Neural cell (in vitro differentiated cells): ENCODE results near the gene RILPL1. TPM values are rescaled to one million over a fixed set of nuclear protein-coding genes. Genes with fewer than 3 reads are reported as not detected.

Experiments
- H2AFZ ChIP-seq: fragments of 200-600, 300-800 bp; sonication (generic), shearing (Covaris generic); 2 replicates; pipeline ENCODE4 v1.6.0; 2014; ENCODE audit warnings: low read depth, mild to moderate bottlenecking, antibody characterized with exemption, low read length, moderate library complexity
- H3F3A ChIP-seq: fragments of 200-600 bp; shearing (Covaris generic); 2 replicates; pipeline ENCODE4 v1.6.1; 2016; ENCODE audit warnings: mild to moderate bottlenecking, moderate library complexity, mixed read lengths, antibody characterized with exemption, low read length; ENCODE audit not compliant: insufficient read depth, poor library complexity, severe bottlenecking
- H3K27ac ChIP-seq: fragments of 200-600, 300-800 bp; sonication (generic), shearing (Covaris generic); 2 replicates; pipeline ENCODE4 v1.5.1; 2014; ENCODE audit warnings: mild to moderate bottlenecking, low read length, moderate library complexity
- H3K27me3 ChIP-seq: fragments of 300-800, 200-600 bp; sonication (generic), shearing (Covaris generic); 2 replicates; pipeline ENCODE4 v1.6.0; 2014; ENCODE audit warnings: mild to moderate bottlenecking, low read depth, low read length, moderate library complexity; ENCODE audit not compliant: insufficient read depth
- H3K36me3 ChIP-seq: fragments of 300-800, 200-600 bp; sonication (generic), shearing (Covaris generic); 2 replicates; pipeline ENCODE4 v1.5.1; 2014; ENCODE audit warnings: mild to moderate bottlenecking, antibody characterized with exemption, low read length, moderate library complexity; ENCODE audit not compliant: insufficient read depth
- H3K4me2 ChIP-seq: fragments of 300-800, 200-600 bp; sonication (generic), shearing (Covaris generic); 2 replicates; pipeline ENCODE4 v1.6.0; 2014; ENCODE audit warnings: mild to moderate bottlenecking, low read length
- H3K4me3 ChIP-seq: fragments of 300-800, 200-600 bp; sonication (generic), shearing (Covaris generic); 2 replicates; pipeline ENCODE4 v1.5.1; 2014; ENCODE audit warnings: mild to moderate bottlenecking, low read length, moderate library complexity
- H3K79me2 ChIP-seq: fragments of 200-600 bp; shearing (Covaris generic); replicated peaks from 2 replicates; pipeline ENCODE4 v1.6.0; 2014; ENCODE audit warnings: mild to moderate bottlenecking, low read length, moderate library complexity; ENCODE audit not compliant: insufficient read depth
- H3K9ac ChIP-seq: fragments of 300-800, 200-600 bp; sonication (generic), shearing (Covaris generic); 2 replicates; pipeline ENCODE4 v1.6.1; 2016; ENCODE audit warnings: mild to moderate bottlenecking, low read length, mixed read lengths
- H3K9me2 ChIP-seq: fragments of 200-600 bp; shearing (Covaris generic); 2 replicates; pipeline ENCODE4 v1.6.1; 2016; ENCODE audit warnings: mild to moderate bottlenecking, low read length, mixed read lengths; ENCODE audit not compliant: insufficient read depth
- H3K9me3 ChIP-seq: fragments of 200-600, 300-800 bp; sonication (generic), shearing (Covaris generic); 2 replicates; pipeline ENCODE4 v1.6.1; 2016; ENCODE audit warnings: mild to moderate bottlenecking, mixed run types, low read length, moderate library complexity, mixed read lengths
- H4K20me1 ChIP-seq: fragments of 200-600 bp; shearing (Covaris generic); 2 replicates; pipeline ENCODE4 v1.6.1; 2016; ENCODE audit warnings: mild to moderate bottlenecking, mixed run types; ENCODE audit not compliant: insufficient read depth
- CTCF ChIP-seq: fragments of 450-650 bp; IDR thresholded peaks from 2 replicates; pipeline ENCODE4 v1.5.1; 2014; ENCODE audit warnings: antibody characterized with exemption, mild to moderate bottlenecking, moderate library complexity; ENCODE audit not compliant: poor library complexity, severe bottlenecking
- EP300 ChIP-seq: fragments of 450-650 bp; conservative IDR thresholded peaks from 2 replicates; pipeline ENCODE4 v1.6.1; 2014; ENCODE audit warnings: antibody characterized with exemption, mild to moderate bottlenecking, moderate library complexity; ENCODE audit not compliant: poor library complexity, severe bottlenecking
- EZH2 ChIP-seq: fragments of 200-600, 300-800 bp; shearing (Covaris generic), sonication (generic); IDR thresholded peaks from 2 replicates; pipeline ENCODE4 v1.6.1; 2014; ENCODE audit warnings: antibody characterized with exemption, low read length, borderline replicate concordance, mild to moderate bottlenecking; ENCODE audit not compliant: insufficient read depth, poor library complexity, severe bottlenecking
- MXI1 ChIP-seq: fragments of 450-650 bp; conservative IDR thresholded peaks from 2 replicates; pipeline ENCODE4 v1.6.1; 2014; ENCODE audit warnings: antibody characterized with exemption, mild to moderate bottlenecking; ENCODE audit not compliant: poor library complexity, severe bottlenecking
- POLR2AphosphoS5 ChIP-seq: IDR thresholded peaks from 2 replicates; pipeline ENCODE4 v1.6.1; 2012
- RAD21 ChIP-seq: fragments of 450-650 bp; conservative IDR thresholded peaks from 2 replicates; pipeline ENCODE4 v1.6.1; 2014; ENCODE audit warnings: antibody characterized with exemption, mild to moderate bottlenecking, moderate library complexity
- REST ChIP-seq: IDR thresholded peaks from 2 replicates; pipeline ENCODE4 v1.6.1; 2012; ENCODE audit warnings: borderline replicate concordance
- SMC3 ChIP-seq: fragments of 450-650 bp; conservative IDR thresholded peaks from 2 replicates; pipeline ENCODE4 v1.6.1; 2014; ENCODE audit warnings: antibody characterized with exemption, mild to moderate bottlenecking, moderate library complexity; ENCODE audit not compliant: poor library complexity
- TAF1 ChIP-seq: IDR thresholded peaks from 2 replicates; pipeline ENCODE4 v1.6.1; 2012; ENCODE audit warnings: low read depth
- polyA plus RNA-seq: library from polyadenylated mRNA; depleted of rRNA; stranded (reverse); fragments of >200 nt; gene quantifications from 2 replicates; pipeline ENCODE4 v1.2.3, GENCODE V29; 2014

RILPL1 gene
- polyA plus RNA-seq, 1 donor from 2014 or later = 1.4 TPM

- TF ChIP-seq CTCF = no peak
Measured at GRCh38 chr12:123478069-123478468, 55.5 kb downstream of the RILPL1 start (continued).

- peaks cover 9% of the 10 kb centered on the region for H3K36me3 ChIP-seq
Measured at GRCh38 chr12:123475246-123475703, 58.2 kb downstream of the RILPL1 start.

More at GRCh38 chr12:123475246-123475703, 58.2 kb downstream of the RILPL1 start:
- no peak overlapping the region for H3K27ac ChIP-seq
- no peak overlapping the region for H3K9ac ChIP-seq
- no peaks in the 10 kb centered on the region for H3K79me2 ChIP-seq
- H4K20me1 ChIP-seq = no peaks in the 10 kb centered on the region
- no peaks in the 10 kb centered on the region for H3K9me3 ChIP-seq
- no peaks in the 10 kb centered on the region for H3K9me2 ChIP-seq
- H3K4me3 ChIP-seq = no peak overlapping the region
- H3K4me2 ChIP-seq = no peak overlapping the region
- no peaks in the 10 kb centered on the region for H3K27me3 ChIP-seq
- no peaks in the 10 kb centered on the region for H3F3A ChIP-seq
- no peak overlapping the region for H2AFZ ChIP-seq
- TF ChIP-seq CTCF = no peak
- TF ChIP-seq EZH2 = no peak
- no peak for TF ChIP-seq SMC3
- no peak for TF ChIP-seq TAF1
- TF ChIP-seq REST = no peak
- no peak for TF ChIP-seq MXI1
- no peak for TF ChIP-seq POLR2AphosphoS5
- TF ChIP-seq EP300 = no peak
- no peak for TF ChIP-seq RAD21
